Prostate gland (tissue), 2 donors: ENCODE measurements around the gene METTL25B.

Experiments
- CTCF ChIP-seq, 4 experiments: fragments of 200-600 bp in 2 of 4; fragments of 450-650 bp in 2 of 4; sonication (generic) in 2 of 4; IDR thresholded peaks; 1 replicate in 3 of 4; 2 replicates in 1 of 4; pipeline ENCODE4 v1.5.1; 2016 to 2019; ENCODE audit warnings: antibody characterized with exemption in 4 of 4, mild to moderate bottlenecking in 2 of 4, moderate library complexity in 2 of 4
- POLR2A ChIP-seq: fragments of 450-650 bp; IDR thresholded peaks from one replicate; pipeline ENCODE4 v1.6.1; 2016; ENCODE audit warnings: antibody characterized with exemption, mild to moderate bottlenecking

GRCh38 chr1:156744786-156745419 is 16.6 kb downstream of the METTL25B start:
- no peak for TF ChIP-seq CTCF (IDR thresholded peaks at IDR 0.05)
- TF ChIP-seq POLR2A = no peak
